ENCODE data around the gene BOK. TPM values are rescaled to one million over a fixed set of nuclear protein-coding genes. Genes with fewer than 3 reads are reported as not detected.

Gene BOK
- total and polyA plus RNA-seq, 2 of the 4 experiments (the other 2 are of a cell fraction), result 13.3 to 34.4 TPM

- H3K36me3 ChIP-seq (ENCODE audit: control insufficient read depth, insufficient read depth, low read length), result peaks cover 24% of the 10 kb centered on the region
- H3K9me3 ChIP-seq (ENCODE audit: control insufficient read depth, insufficient read depth, low read length), result no peaks in the 10 kb centered on the region
- intact Hi-C loops (cut with micrococcal nuclease), result no loop called here
- ATAC-seq (ENCODE audit: low read depth), result no peak
- dilution Hi-C loops (cut with HindIII; ENCODE audit: low sequenced_read_pairs, unreplicated experiment), result no loop called here
- H3K79me1 ChIP-seq (ENCODE audit: low read depth in 1 of 2, low read length in 2 of 2), result no peaks in the 10 kb centered on the region; a peak in 1 of 4 replicates
- no peak overlapping the region for H2AFZ ChIP-seq (replicated peaks; ENCODE audit: low read length, poor library complexity)
- POLR2A ChIA-PET (ENCODE audit: unreplicated experiment), result no interaction called here
- H3K27ac ChIP-seq (ENCODE audit: insufficient read depth, low read length), result no peak overlapping the region
- DNase-seq, result no peak
- no TSS peak for BruUV-seq (replicated peaks)
- no peak overlapping the region for H2AK5ac ChIP-seq (ENCODE audit: low read depth, low read length)
- no peak overlapping the region for H4K5ac ChIP-seq (ENCODE audit: low read depth, low read length)
- H2BK5ac ChIP-seq (ENCODE audit: low read depth, low read length, poor library complexity, severe bottlenecking), result no peak overlapping the region
- H3K56ac ChIP-seq (ENCODE audit: extremely low read depth, insufficient read depth, low read length), result no peak overlapping the region
- no peak overlapping the region for H2BK120ac ChIP-seq (ENCODE audit: low read depth, low read length)
- no peaks in the 10 kb centered on the region for H3K27me3 ChIP-seq (ENCODE audit: control insufficient read depth, insufficient read depth, low read length)
- peaks cover 5% of the 10 kb centered on the region; the same call in 1 of the 2 replicates for H3K4me1 ChIP-seq (ENCODE audit: control insufficient read depth, insufficient read depth, low read length)
- 90% methylated on average over 6 of the region's 14 CpGs; no CpG with 5 or more reads in 1 of the 2 experiments for WGBS, 2 experiments (ENCODE audit: extremely low coverage in 2 of 2, insufficient read length in 1 of 2)
- H2BK20ac ChIP-seq (ENCODE audit: low read depth, low read length), result no peak overlapping the region
- in situ Hi-C loops (cut with MboI; ENCODE audit: low sequenced_read_pairs), result no loop called here
- H3K4me3 ChIP-seq (ENCODE audit: insufficient read depth, low read depth, low read length), result no peak overlapping the region
- H2AK9ac ChIP-seq (replicated peaks; ENCODE audit: low read depth, low read length, poor library complexity), result peak overlapping the region; percentile 82
- H3K23ac ChIP-seq (ENCODE audit: low read depth, low read length), result no peak overlapping the region
- no peak overlapping the region for H4K91ac ChIP-seq (ENCODE audit: insufficient read depth, low read depth, low read length)
- H3K4me2 ChIP-seq (ENCODE audit: low read depth, low read length), result no peak overlapping the region
- H3K9me1 ChIP-seq (ENCODE audit: insufficient read depth, low read length), result no peaks in the 10 kb centered on the region; the same call in 1 of the 2 replicates
- TF ChIP-seq NFE2L2 (IDR thresholded peaks at IDR 0.05; ENCODE audit: low read depth, low read length) (no peak), CHD1 (IDR thresholded peaks at IDR 0.05; ENCODE audit: low read depth, low read length) (no peak), ELK1 (IDR thresholded peaks at IDR 0.05; ENCODE audit: borderline replicate concordance, low read depth, low read length) (no peak), MAFK (IDR thresholded peaks at IDR 0.05; ENCODE audit: low read depth, low read length) (no peak), BHLHE40 (IDR thresholded peaks at IDR 0.05; ENCODE audit: low read depth, low read length) (no peak), SMC3 (IDR thresholded peaks at IDR 0.05; ENCODE audit: low read depth, low read length) (no peak), FOS (IDR thresholded peaks at IDR 0.05; ENCODE audit: low read depth, low read length) (no peak), RCOR1 (IDR thresholded peaks at IDR 0.05; ENCODE audit: insufficient replicate concordance, low read length) (no peak), POLR2A (IDR thresholded peaks at IDR 0.05; ENCODE audit: low read depth, low read length) (no peak), CEBPB (IDR thresholded peaks at IDR 0.05; ENCODE audit: low read depth, low read length) (no peak)
- TF ChIP-seq, protein P1, sequence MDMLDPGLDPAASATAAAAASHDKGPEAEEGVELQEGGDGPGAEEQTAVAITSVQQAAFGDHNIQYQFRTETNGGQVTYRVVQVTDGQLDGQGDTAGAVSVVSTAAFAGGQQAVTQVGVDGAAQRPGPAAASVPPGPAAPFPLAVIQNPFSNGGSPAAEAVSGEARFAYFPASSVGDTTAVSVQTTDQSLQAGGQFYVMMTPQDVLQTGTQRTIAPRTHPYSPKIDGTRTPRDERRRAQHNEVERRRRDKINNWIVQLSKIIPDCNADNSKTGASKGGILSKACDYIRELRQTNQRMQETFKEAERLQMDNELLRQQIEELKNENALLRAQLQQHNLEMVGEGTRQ (IDR thresholded peaks at IDR 0.05; ENCODE audit: low read depth, low read length), result no peak
- TF ChIP-seq, protein P2, sequence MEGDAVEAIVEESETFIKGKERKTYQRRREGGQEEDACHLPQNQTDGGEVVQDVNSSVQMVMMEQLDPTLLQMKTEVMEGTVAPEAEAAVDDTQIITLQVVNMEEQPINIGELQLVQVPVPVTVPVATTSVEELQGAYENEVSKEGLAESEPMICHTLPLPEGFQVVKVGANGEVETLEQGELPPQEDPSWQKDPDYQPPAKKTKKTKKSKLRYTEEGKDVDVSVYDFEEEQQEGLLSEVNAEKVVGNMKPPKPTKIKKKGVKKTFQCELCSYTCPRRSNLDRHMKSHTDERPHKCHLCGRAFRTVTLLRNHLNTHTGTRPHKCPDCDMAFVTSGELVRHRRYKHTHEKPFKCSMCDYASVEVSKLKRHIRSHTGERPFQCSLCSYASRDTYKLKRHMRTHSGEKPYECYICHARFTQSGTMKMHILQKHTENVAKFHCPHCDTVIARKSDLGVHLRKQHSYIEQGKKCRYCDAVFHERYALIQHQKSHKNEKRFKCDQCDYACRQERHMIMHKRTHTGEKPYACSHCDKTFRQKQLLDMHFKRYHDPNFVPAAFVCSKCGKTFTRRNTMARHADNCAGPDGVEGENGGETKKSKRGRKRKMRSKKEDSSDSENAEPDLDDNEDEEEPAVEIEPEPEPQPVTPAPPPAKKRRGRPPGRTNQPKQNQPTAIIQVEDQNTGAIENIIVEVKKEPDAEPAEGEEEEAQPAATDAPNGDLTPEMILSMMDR (conservative IDR thresholded peaks at IDR 0.05; ENCODE audit: low read depth, low read length), result no peak
- H2BK15ac ChIP-seq (ENCODE audit: low read depth, low read length), result no peak overlapping the region
- no peak overlapping the region for H3K9ac ChIP-seq (ENCODE audit: low read depth, low read length)
- peaks cover 16% of the 10 kb centered on the region for H4K20me1 ChIP-seq (ENCODE audit: insufficient read depth, low read length)
- no peak overlapping the region for H4K8ac ChIP-seq (ENCODE audit: low read depth in 2 of 2, low read length in 2 of 2)
- no peak overlapping the region for H3K14ac ChIP-seq (replicated peaks; ENCODE audit: low read depth, low read length)
- H3K18ac ChIP-seq (ENCODE audit: low read depth, low read length), result no peak overlapping the region
- CTCF ChIA-PET, result no interaction called here
- no peak overlapping the region for H3K4ac ChIP-seq (ENCODE audit: low read depth, low read length)
These were observed 17.7 kb downstream of the BOK start for GRCh38 chr2:241576293-241576654.
